Esophagus squamous epithelium (tissue), 4 donors: ENCODE data around the gene RNF13.

Experiments
- CTCF ChIP-seq, 6 experiments: fragments of 450-650 bp in 4 of 6; fragments of 200-600 bp in 2 of 6; sonication (generic) in 2 of 6; IDR thresholded peaks; one replicate each; pipeline ENCODE4 v1.5.1; 2016 to 2019; ENCODE audit warnings: antibody characterized with exemption in 6 of 6, mild to moderate bottlenecking in 4 of 6, moderate library complexity in 4 of 6
- POLR2A ChIP-seq, 4 donors: fragments of 450-650 bp; IDR thresholded peaks; one replicate each; pipeline ENCODE4 v1.6.1; 2017; ENCODE audit warnings: antibody characterized with exemption in 4 of 4, mild to moderate bottlenecking in 4 of 4, moderate library complexity in 3 of 4

GRCh38 chr3:149949181-149949580, 136.2 kb downstream of the RNF13 start:
- no peak for TF ChIP-seq POLR2A (IDR thresholded peaks at IDR 0.05)
- TF ChIP-seq CTCF (IDR thresholded peaks at IDR 0.05): no peak
